Lower leg skin (tissue), 4 donors: ENCODE results near the gene NANOS3. TPM values are rescaled to one million over a fixed set of nuclear protein-coding genes. Genes with fewer than 3 reads are reported as not detected.
A peak's percentile ranks its signal among the peaks of the same experiment; 100 is the strongest.

ENCODE experiments used
- DNase-seq, 2 donors: peaks; one replicate each; pipeline ENCODE4 v3.0.0-alpha.2; 2019; ENCODE audit warnings: low spot score in 2 of 2
- H3K4me3 ChIP-seq: fragments of 200-600 bp; sonication (generic); 2 replicates; pipeline ENCODE4 v1.5.1; 2017; ENCODE audit warnings: mild to moderate bottlenecking, low read depth; ENCODE audit not compliant: poor library complexity, severe bottlenecking
- POLR2A ChIP-seq, 2 donors: fragments of 450-650 bp; IDR thresholded peaks; one replicate each; pipeline ENCODE4 v1.6.1; 2016 to 2017; ENCODE audit warnings: antibody characterized with exemption in 2 of 2, mild to moderate bottlenecking in 1 of 2, moderate library complexity in 1 of 2
- WGBS, 2 donors: methylation state at CpG; one replicate each; pipeline ENCODE4 v1.1.5; 2018; 5-methylcytosine and 5-hydroxymethylcytosine counted together
- intact Hi-C: fragments of 100-400 bp; cut with DNase I; formaldehyde crosslinking; loops from one replicate; pipeline ENCODE4 v1.15.0; 2023; ENCODE audit warnings: low total_unique reads
- total RNA-seq, 4 donors: library from RNA; depleted of rRNA; stranded (reverse); fragments of >200 nt; gene quantifications; one replicate each; pipeline ENCODE4 v1.1.0, GENCODE V29; 2016
- TF ChIP-seq, protein P1 (sequence below), 3 donors: fragments of 450-650 bp; IDR thresholded peaks; one replicate each; pipeline ENCODE4 v1.5.1; 2016; ENCODE audit warnings: antibody characterized with exemption in 3 of 3, mild to moderate bottlenecking in 3 of 3, moderate library complexity in 2 of 3

The NANOS3 gene
- total RNA-seq, 4 donors from 2014 or later = not detected

DNA sequence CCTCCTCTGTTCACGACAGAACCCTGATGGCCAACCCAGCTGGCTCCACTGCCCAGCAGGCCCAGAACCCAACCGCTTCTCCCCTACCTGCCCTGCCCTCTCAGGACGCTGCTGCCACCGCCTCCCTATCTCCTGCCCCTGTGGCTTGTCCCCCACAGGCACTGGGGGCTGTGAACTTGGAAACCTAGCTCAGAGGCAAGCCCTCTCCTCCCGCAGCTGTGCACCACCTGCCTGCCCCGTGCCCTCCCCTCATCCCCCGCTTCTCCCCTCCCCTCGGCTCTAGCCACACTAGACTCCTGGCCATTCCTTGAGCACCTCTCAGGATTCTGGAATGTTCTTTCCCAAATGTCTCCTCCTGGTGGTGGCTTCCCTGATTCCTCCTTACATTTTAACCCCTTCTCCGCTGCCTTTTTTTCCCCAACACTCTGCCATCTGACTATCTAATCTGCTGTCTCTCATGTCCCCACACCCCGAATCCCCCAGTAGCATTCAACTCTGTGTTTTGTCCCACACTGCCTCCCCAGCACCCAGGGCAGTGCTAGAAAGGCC is 6.7 kb downstream of the NANOS3 start:
- WGBS, 2 donors = 84% methylated on average over 10 of the region's 10 CpGs
- TF ChIP-seq POLR2A (IDR thresholded peaks at IDR 0.05) = no peak
- TF ChIP-seq, protein P1, sequence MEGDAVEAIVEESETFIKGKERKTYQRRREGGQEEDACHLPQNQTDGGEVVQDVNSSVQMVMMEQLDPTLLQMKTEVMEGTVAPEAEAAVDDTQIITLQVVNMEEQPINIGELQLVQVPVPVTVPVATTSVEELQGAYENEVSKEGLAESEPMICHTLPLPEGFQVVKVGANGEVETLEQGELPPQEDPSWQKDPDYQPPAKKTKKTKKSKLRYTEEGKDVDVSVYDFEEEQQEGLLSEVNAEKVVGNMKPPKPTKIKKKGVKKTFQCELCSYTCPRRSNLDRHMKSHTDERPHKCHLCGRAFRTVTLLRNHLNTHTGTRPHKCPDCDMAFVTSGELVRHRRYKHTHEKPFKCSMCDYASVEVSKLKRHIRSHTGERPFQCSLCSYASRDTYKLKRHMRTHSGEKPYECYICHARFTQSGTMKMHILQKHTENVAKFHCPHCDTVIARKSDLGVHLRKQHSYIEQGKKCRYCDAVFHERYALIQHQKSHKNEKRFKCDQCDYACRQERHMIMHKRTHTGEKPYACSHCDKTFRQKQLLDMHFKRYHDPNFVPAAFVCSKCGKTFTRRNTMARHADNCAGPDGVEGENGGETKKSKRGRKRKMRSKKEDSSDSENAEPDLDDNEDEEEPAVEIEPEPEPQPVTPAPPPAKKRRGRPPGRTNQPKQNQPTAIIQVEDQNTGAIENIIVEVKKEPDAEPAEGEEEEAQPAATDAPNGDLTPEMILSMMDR (IDR thresholded peaks at IDR 0.05) = no peak
- intact Hi-C loops = loop anchor here (2.0 kb wide), 1 partner anchor 189 kb away; the partner anchor contains the start of gene MISP3
- H3K4me3 ChIP-seq = no peak overlapping the region
- no peak for DNase-seq

- no peak for DNase-seq
- 35 to 41% methylated on average over 24 to 26 of the region's 26 CpGs for WGBS, 2 donors
- intact Hi-C loops = no loop called here
- no peak overlapping the region for H3K4me3 ChIP-seq
- TF ChIP-seq POLR2A (IDR thresholded peaks at IDR 0.05) = no peak
- TF ChIP-seq, protein P1 (IDR thresholded peaks at IDR 0.05) = no peak
These were observed 8.0 kb downstream of the NANOS3 start for GRCh38 chr19:13884726-13885591.

GRCh38 chr19:13885826-13886365 is 9.0 kb downstream of the NANOS3 start:
- H3K4me3 ChIP-seq = no peak overlapping the region
- DNase-seq = no peak
- intact Hi-C loops = no loop called here
- no peak for TF ChIP-seq POLR2A (IDR thresholded peaks at IDR 0.05)
- TF ChIP-seq, protein P1 (IDR thresholded peaks at IDR 0.05) = no peak
- 84 to 87% methylated on average over 20 of the region's 20 CpGs for WGBS, 2 donors

DNA sequence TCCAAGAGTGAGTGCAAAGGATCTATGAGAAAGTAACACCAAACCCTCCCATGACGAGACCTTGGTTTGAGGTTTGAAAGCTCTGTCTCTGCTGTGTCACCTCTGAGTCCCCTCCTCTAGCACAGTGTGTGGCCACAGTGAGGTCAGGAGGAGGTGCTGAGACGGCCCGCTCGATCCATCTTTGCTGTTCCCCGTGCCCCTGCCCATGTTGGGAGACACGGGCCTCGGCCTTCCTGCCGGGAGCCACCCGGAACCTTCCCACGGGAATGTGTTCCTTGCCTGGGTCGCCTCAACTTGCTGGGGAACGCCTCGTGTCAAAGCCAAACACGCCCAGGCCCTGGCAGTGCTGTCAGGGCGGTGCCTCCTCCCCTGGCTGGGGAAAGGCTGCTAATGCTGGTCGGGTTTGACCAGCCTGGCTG is 10.1 kb downstream of the NANOS3 start:
- intact Hi-C loops = no loop called here
- whole genome bisulfite sequencing, 2 donors = 17 to 29% methylated on average over 14 to 16 of the region's 16 CpGs
- H3K4me3 ChIP-seq = no peak overlapping the region
- TF ChIP-seq, protein P1 (IDR thresholded peaks at IDR 0.05) = no peak
- DNase-seq = peak in 1 of 2 donors; percentile 68

GRCh38 chr19:13887517-13887916 is 10.6 kb downstream of the NANOS3 start:
- WGBS, 2 donors = 15 to 29% methylated on average over 4 to 5 of the region's 5 CpGs
- no peak overlapping the region for H3K4me3 ChIP-seq
- intact Hi-C loops = no loop called here
- DNase-seq = no peak
- TF ChIP-seq, protein P1 (IDR thresholded peaks at IDR 0.05) = no peak
- no peak for TF ChIP-seq POLR2A (IDR thresholded peaks at IDR 0.05)
